H9 (cell line): ENCODE measurements around the gene PLXNA2. TPM values are rescaled to one million over a fixed set of nuclear protein-coding genes. Genes with fewer than 3 reads are reported as not detected.

Experiments
- DNase-seq: peaks from one replicate; pipeline ENCODE4 v3.0.0-alpha.2; 2017
- H2AFZ ChIP-seq: one replicate; pipeline ENCODE4 v1.6.1; 2013; ENCODE audit warnings: mild to moderate bottlenecking, low read length, control low read depth, moderate library complexity
- H2AK5ac ChIP-seq: 2 replicates; pipeline ENCODE4 v1.6.1; 2013; ENCODE audit warnings: low read length, control low read depth, mixed read lengths; ENCODE audit not compliant: insufficient read length
- H2BK120ac ChIP-seq: one replicate; pipeline ENCODE4 v1.6.1; 2013; ENCODE audit warnings: low read depth, mild to moderate bottlenecking, low read length, control low read depth, inconsistent platforms; ENCODE audit not compliant: poor library complexity, severe bottlenecking
- H2BK12ac ChIP-seq: 2 replicates; pipeline ENCODE4 v1.6.1; 2013; ENCODE audit warnings: low read length, control low read depth, mixed read lengths, low read depth; ENCODE audit not compliant: insufficient read length
- H2BK15ac ChIP-seq: 2 replicates; pipeline ENCODE4 v1.6.1; 2013; ENCODE audit warnings: low read depth, low read length, control low read depth
- H2BK20ac ChIP-seq: one replicate; pipeline ENCODE4 v1.6.1; 2013; ENCODE audit warnings: low read depth, mild to moderate bottlenecking, low read length, control low read depth, inconsistent platforms; ENCODE audit not compliant: poor library complexity, severe bottlenecking
- H2BK5ac ChIP-seq: 2 replicates; pipeline ENCODE4 v1.6.1; 2013; ENCODE audit warnings: low read length, control low read depth, mixed read lengths; ENCODE audit not compliant: insufficient read length
- H3K14ac ChIP-seq: 2 replicates; pipeline ENCODE4 v1.6.1; 2013; ENCODE audit warnings: low read length, control low read depth; ENCODE audit not compliant: insufficient read depth
- H3K18ac ChIP-seq: 2 replicates; pipeline ENCODE4 v1.6.1; 2013; ENCODE audit warnings: low read depth, mild to moderate bottlenecking, mixed read lengths, low read length, control low read depth; ENCODE audit not compliant: insufficient read length
- H3K23ac ChIP-seq: 2 replicates; pipeline ENCODE4 v1.6.1; 2013; ENCODE audit warnings: low read length, control low read depth, mixed read lengths, low read depth; ENCODE audit not compliant: insufficient read length
- H3K23me2 ChIP-seq: 2 replicates; pipeline ENCODE4 v1.6.1; 2013; ENCODE audit warnings: low read depth, mild to moderate bottlenecking, mixed read lengths, low read length, control low read depth; ENCODE audit not compliant: insufficient read length, poor library complexity, severe bottlenecking
- H3K27ac ChIP-seq: 2 replicates; pipeline ENCODE4 v1.5.1; 2013; ENCODE audit warnings: low read length, control low read depth, mixed read lengths, low read depth; ENCODE audit not compliant: insufficient read length
- H3K27me3 ChIP-seq: 2 replicates; pipeline ENCODE4 v1.6.1; 2013; ENCODE audit warnings: low read length, control low read depth, inconsistent platforms; ENCODE audit not compliant: insufficient read depth
- H3K4ac ChIP-seq: 2 replicates; pipeline ENCODE4 v1.6.1; 2013; ENCODE audit warnings: low read depth, mild to moderate bottlenecking, control low read depth, inconsistent platforms, low read length, moderate library complexity
- H3K4me1 ChIP-seq: 2 replicates; pipeline ENCODE4 v1.6.1; 2013; ENCODE audit warnings: low read length, control low read depth, inconsistent platforms; ENCODE audit not compliant: insufficient read depth
- H3K4me2 ChIP-seq: 2 replicates; pipeline ENCODE4 v1.6.1; 2013; ENCODE audit warnings: low read length, control low read depth, mixed read lengths; ENCODE audit not compliant: insufficient read length, insufficient read depth
- H3K56ac ChIP-seq: 2 replicates; pipeline ENCODE4 v1.6.1; 2013; ENCODE audit warnings: low read depth, mild to moderate bottlenecking, mixed read lengths, low read length, control low read depth; ENCODE audit not compliant: insufficient read length
- H3K79me1 ChIP-seq: 2 replicates; pipeline ENCODE4 v1.6.1; 2013; ENCODE audit warnings: low read depth, mild to moderate bottlenecking, moderate library complexity, low read length, control low read depth, inconsistent platforms; ENCODE audit not compliant: insufficient read depth, poor library complexity, severe bottlenecking
- H3K79me2 ChIP-seq: 2 replicates; pipeline ENCODE4 v1.6.1; 2013; ENCODE audit warnings: low read length, control low read depth, inconsistent platforms; ENCODE audit not compliant: insufficient read depth
- H3K9ac ChIP-seq: 2 replicates; pipeline ENCODE4 v1.6.1; 2013; ENCODE audit warnings: low read length, control low read depth, mixed read lengths; ENCODE audit not compliant: insufficient read length; ENCODE audit errors: extremely low read depth
- H3K9me3 ChIP-seq: one replicate; pipeline ENCODE4 v1.6.1; 2013; ENCODE audit warnings: low read depth, low read length, inconsistent platforms; ENCODE audit not compliant: control insufficient read depth
- H3T11ph ChIP-seq: one replicate; pipeline ENCODE4 v1.6.1; 2013; ENCODE audit warnings: mild to moderate bottlenecking, low read length, control low read depth, inconsistent platforms
- H4K20me1 ChIP-seq: one replicate; pipeline ENCODE4 v1.6.1; 2013; ENCODE audit not compliant: control insufficient read depth, insufficient read length, insufficient read depth
- H4K5ac ChIP-seq: 2 replicates; pipeline ENCODE4 v1.6.1; 2013; ENCODE audit warnings: low read depth, mild to moderate bottlenecking, mixed read lengths, low read length, control low read depth; ENCODE audit not compliant: insufficient read length
- H4K8ac ChIP-seq: replicated peaks from 2 replicates; pipeline ENCODE4 v1.6.1; 2013; ENCODE audit warnings: low read length, control low read depth, mixed read lengths, low read depth; ENCODE audit not compliant: insufficient read length
- H4K91ac ChIP-seq: 2 replicates; pipeline ENCODE4 v1.6.1; 2013; ENCODE audit warnings: low read depth, mild to moderate bottlenecking, moderate library complexity, mixed read lengths, low read length, control low read depth; ENCODE audit not compliant: insufficient read length
- H3K27ac Mint-ChIP-seq, 3 experiments: 2 replicates in 2 of 3; 3 replicates in 1 of 3; pipeline ENCODE4 v1.8.0; 2020 to 2021; ENCODE audit warnings: mixed read lengths in 3 of 3, mild to moderate bottlenecking in 1 of 3, moderate library complexity in 1 of 3
- H3K27me3 Mint-ChIP-seq: 2 replicates; pipeline ENCODE4 v1.8.0; 2021; ENCODE audit warnings: low read depth, mild to moderate bottlenecking, moderate library complexity, mixed read lengths
- H3K36me3 Mint-ChIP-seq, 3 experiments: 2 replicates in 2 of 3; 3 replicates in 1 of 3; pipeline ENCODE4 v1.8.0; 2020 to 2021; ENCODE audit warnings: low read depth in 3 of 3, mixed read lengths in 3 of 3; ENCODE audit not compliant: insufficient read depth in 1 of 3
- H3K4me1 Mint-ChIP-seq, 2 experiments: 2 replicates each; pipeline ENCODE4 v1.8.0; 2020; ENCODE audit warnings: mixed read lengths in 2 of 2
- H3K4me3 Mint-ChIP-seq, 2 experiments: 2 replicates in 1 of 2; 3 replicates in 1 of 2; pipeline ENCODE4 v1.8.0; 2020 to 2021; ENCODE audit warnings: mild to moderate bottlenecking in 2 of 2, mixed read lengths in 2 of 2, moderate library complexity in 1 of 2
- H3K9me3 Mint-ChIP-seq, 2 experiments: 2 replicates in 1 of 2; 3 replicates in 1 of 2; pipeline ENCODE4 v1.8.0; 2020; ENCODE audit warnings: mild to moderate bottlenecking in 2 of 2, mixed read lengths in 2 of 2, moderate library complexity in 1 of 2
- WGBS: extraction: QIAGEN DNeasy Blood & Tissue Kit; methylation state at CpG from one replicate; pipeline ENCODE4 v1.1.7; 2013; ENCODE audit warnings: missing lambda C conversion rate, low lambda C conversion rate, mixed read lengths; ENCODE audit not compliant: insufficient read length; ENCODE audit errors: extremely low coverage; 5-methylcytosine and 5-hydroxymethylcytosine counted together
- total RNA-seq: library from RNA; stranded (reverse); gene quantifications from 2 replicates; pipeline ENCODE4 v1.2.1, GENCODE V29; 2021
- TF ChIP-seq, protein P1 (sequence below): fragments of 200-600 bp; sonication (generic); conservative IDR thresholded peaks from 3 replicates; pipeline ENCODE4 v1.8.0; 2021; ENCODE audit warnings: antibody characterized with exemption, mild to moderate bottlenecking

PLXNA2 gene
- total RNA-seq, 1 experiment from 2014 or later: 0.57 TPM

GRCh38 chr1:208030288-208031091 lies 213.7 kb downstream of the PLXNA2 start:
- Mint-ChIP-seq H3K27me3 (peaks cover 8% of the 10 kb centered on the region), H3K4me3 (no peak overlapping the region; a peak in 1 of 5 replicates), H3K4me1 (peaks cover 13 to 15% of the 10 kb centered on the region in 2 experiments), H3K27ac (no peak overlapping the region), H3K36me3 (no peaks in the 10 kb centered on the region), H3K9me3 (no peaks in the 10 kb centered on the region)
- Histone ChIP-seq H4K91ac (no peak overlapping the region), H3K9ac (no peak overlapping the region), H3K23ac (no peak overlapping the region), H3K4me2 (no peak overlapping the region), H2BK5ac (no peak overlapping the region), H4K20me1 (no peaks in the 10 kb centered on the region), H2BK20ac (no peak overlapping the region), H3K23me2 (no peaks in the 10 kb centered on the region), H3K14ac (no peak overlapping the region), H2BK120ac (no peak overlapping the region), H3K18ac (no peak overlapping the region), H3K27me3 (no peaks in the 10 kb centered on the region), H2AFZ (no peak overlapping the region), H3K79me1 (no peaks in the 10 kb centered on the region), H4K8ac (no peak overlapping the region), H2AK5ac (no peak overlapping the region), H3K9me3 (no peaks in the 10 kb centered on the region), H3K4me1 (no peaks in the 10 kb centered on the region), H3K27ac (no peak overlapping the region), H3K56ac (no peak overlapping the region), H3T11ph (no peak overlapping the region), H3K4ac (no peak overlapping the region), H3K79me2 (no peaks in the 10 kb centered on the region), H4K5ac (no peak overlapping the region), H2BK12ac (no peak overlapping the region), H2BK15ac (no peak overlapping the region)
- no CpG with 5 or more reads among the region's 12 CpGs for WGBS
- no peak for DNase-seq
- TF ChIP-seq, protein P1, sequence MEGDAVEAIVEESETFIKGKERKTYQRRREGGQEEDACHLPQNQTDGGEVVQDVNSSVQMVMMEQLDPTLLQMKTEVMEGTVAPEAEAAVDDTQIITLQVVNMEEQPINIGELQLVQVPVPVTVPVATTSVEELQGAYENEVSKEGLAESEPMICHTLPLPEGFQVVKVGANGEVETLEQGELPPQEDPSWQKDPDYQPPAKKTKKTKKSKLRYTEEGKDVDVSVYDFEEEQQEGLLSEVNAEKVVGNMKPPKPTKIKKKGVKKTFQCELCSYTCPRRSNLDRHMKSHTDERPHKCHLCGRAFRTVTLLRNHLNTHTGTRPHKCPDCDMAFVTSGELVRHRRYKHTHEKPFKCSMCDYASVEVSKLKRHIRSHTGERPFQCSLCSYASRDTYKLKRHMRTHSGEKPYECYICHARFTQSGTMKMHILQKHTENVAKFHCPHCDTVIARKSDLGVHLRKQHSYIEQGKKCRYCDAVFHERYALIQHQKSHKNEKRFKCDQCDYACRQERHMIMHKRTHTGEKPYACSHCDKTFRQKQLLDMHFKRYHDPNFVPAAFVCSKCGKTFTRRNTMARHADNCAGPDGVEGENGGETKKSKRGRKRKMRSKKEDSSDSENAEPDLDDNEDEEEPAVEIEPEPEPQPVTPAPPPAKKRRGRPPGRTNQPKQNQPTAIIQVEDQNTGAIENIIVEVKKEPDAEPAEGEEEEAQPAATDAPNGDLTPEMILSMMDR: no peak
